Effector memory CD4-positive, alpha-beta T cell (primary cell): ENCODE data around the gene UNG.

ENCODE experiments used
- DNase-seq, 3 donors: peaks; one replicate each; pipeline ENCODE4 v3.0.0-alpha.2; 2020
- H3K27ac ChIP-seq: 2 replicates; pipeline ENCODE4 v1.7.0; 2013; ENCODE audit warnings: mild to moderate bottlenecking, low read length, moderate library complexity; ENCODE audit not compliant: insufficient read depth, poor library complexity, severe bottlenecking
- H3K27me3 ChIP-seq: replicated peaks from 2 replicates; pipeline ENCODE4 v1.7.0; 2013; ENCODE audit warnings: mild to moderate bottlenecking, low read length; ENCODE audit not compliant: insufficient read depth, control insufficient read depth, poor library complexity, severe bottlenecking
- H3K36me3 ChIP-seq: 2 replicates; pipeline ENCODE4 v1.7.0; 2013; ENCODE audit warnings: mild to moderate bottlenecking, low read length, moderate library complexity; ENCODE audit not compliant: control insufficient read depth, insufficient read depth
- H3K4me1 ChIP-seq: 2 replicates; pipeline ENCODE4 v1.7.0; 2013; ENCODE audit warnings: low read length, mild to moderate bottlenecking; ENCODE audit not compliant: control insufficient read depth, insufficient read depth, poor library complexity, severe bottlenecking
- H3K4me3 ChIP-seq: 2 replicates; pipeline ENCODE4 v1.7.0; 2013; ENCODE audit warnings: low read length, low read depth, mild to moderate bottlenecking; ENCODE audit not compliant: insufficient read depth, poor library complexity, severe bottlenecking
- H3K9me3 ChIP-seq: 2 replicates; pipeline ENCODE4 v1.7.0; 2013; ENCODE audit warnings: mild to moderate bottlenecking, low read length, moderate library complexity; ENCODE audit not compliant: control insufficient read depth

Gene UNG

DNA sequence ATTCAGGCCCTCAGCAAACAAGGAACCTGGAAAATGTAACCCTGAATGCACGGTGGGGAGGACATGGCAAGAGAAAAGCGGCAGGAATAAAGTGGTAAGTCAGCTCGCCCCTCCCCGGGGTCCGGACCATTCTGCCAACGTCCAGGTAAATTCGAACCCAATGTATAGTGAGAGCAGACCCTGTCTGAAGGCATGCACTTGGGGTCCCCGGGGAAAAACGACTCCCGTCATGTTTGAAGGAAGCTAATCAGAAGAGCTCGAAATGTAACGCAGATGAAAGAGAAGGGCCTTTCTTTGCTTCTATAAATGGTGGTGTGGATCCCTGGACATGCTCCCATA, 19.2 kb downstream of the UNG start:
- no peaks in the 10 kb centered on the region for H3K36me3 ChIP-seq
- H3K27me3 ChIP-seq = no peaks in the 10 kb centered on the region
- DNase-seq = no peak
- H3K9me3 ChIP-seq = no peaks in the 10 kb centered on the region
- no peak overlapping the region for H3K27ac ChIP-seq
- H3K4me1 ChIP-seq = no peaks in the 10 kb centered on the region
- H3K4me3 ChIP-seq = no peak overlapping the region

GRCh38 chr12:109120095-109120494, 22.7 kb downstream of the UNG start:
- DNase-seq = no peak
- Histone ChIP-seq H3K27ac (no peak overlapping the region), H3K36me3 (no peaks in the 10 kb centered on the region), H3K9me3 (no peaks in the 10 kb centered on the region), H3K4me3 (no peak overlapping the region), H3K4me1 (no peaks in the 10 kb centered on the region), H3K27me3 (no peaks in the 10 kb centered on the region)

- no peak for DNase-seq
- Histone ChIP-seq H3K4me3 (no peak overlapping the region), H3K27me3 (no peaks in the 10 kb centered on the region), H3K4me1 (no peaks in the 10 kb centered on the region), H3K36me3 (no peaks in the 10 kb centered on the region), H3K27ac (no peak overlapping the region), H3K9me3 (no peaks in the 10 kb centered on the region)
Observed at GRCh38 chr12:109120557-109120956, 23.2 kb downstream of the UNG start.

DNA sequence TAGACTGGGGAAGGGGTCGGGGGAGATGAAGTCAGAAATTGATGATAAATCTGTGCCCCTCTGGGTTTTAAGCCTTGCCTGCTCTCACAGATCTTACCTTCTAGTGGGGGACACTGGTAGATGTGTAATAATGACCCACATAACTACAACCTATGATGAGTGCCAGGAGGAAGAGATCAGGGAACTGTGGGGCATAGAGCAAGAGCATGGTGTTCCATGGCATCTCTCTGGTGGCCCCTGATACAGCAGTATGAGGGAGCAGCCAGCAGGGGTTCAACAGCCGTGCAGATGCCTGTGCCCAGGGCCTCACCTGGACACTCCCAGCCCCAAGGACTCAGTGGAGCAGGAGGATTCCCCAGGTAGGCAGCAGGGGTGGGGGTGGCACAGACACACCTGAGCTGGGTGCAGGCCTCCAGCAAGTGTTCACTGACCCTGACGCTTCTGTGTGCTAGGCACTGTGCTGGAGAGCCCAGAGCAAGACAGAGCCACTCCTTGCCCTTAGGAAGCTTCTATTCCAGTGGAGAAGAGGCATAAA, 24.0 kb downstream of the UNG start:
- Histone ChIP-seq H3K4me1 (no peaks in the 10 kb centered on the region), H3K9me3 (no peaks in the 10 kb centered on the region), H3K4me3 (no peak overlapping the region), H3K36me3 (no peaks in the 10 kb centered on the region), H3K27me3 (no peaks in the 10 kb centered on the region), H3K27ac (no peak overlapping the region)
- DNase-seq = no peak

- no peaks in the 10 kb centered on the region for H3K36me3 ChIP-seq
- DNase-seq = no peak
- H3K4me3 ChIP-seq = no peak overlapping the region
- H3K9me3 ChIP-seq = no peaks in the 10 kb centered on the region
- H3K27ac ChIP-seq = no peak overlapping the region
- H3K27me3 ChIP-seq = no peaks in the 10 kb centered on the region
- H3K4me1 ChIP-seq = no peaks in the 10 kb centered on the region
Observed at GRCh38 chr12:109124878-109125648, 27.7 kb downstream of the UNG start.

DNA sequence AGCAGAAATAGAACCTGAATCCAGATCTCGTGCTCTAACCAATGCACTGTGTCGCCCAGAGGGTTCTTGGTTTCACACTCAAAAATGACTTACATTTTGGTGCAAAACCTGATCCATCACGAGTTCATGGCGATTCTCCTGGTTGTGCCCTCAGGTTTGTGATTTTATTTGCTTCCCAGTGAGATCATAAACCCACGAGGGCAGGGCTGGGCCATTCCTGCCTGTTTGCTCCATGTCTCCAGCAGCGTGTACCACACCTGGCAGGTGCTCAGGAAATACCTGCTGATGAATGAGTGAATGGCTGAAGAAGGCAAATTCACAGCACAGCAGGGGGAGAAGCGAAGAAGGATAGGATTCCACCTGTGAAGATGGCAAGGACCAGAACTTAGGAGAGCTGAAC, 28.4 kb downstream of the UNG start:
- Histone ChIP-seq H3K27me3 (no peaks in the 10 kb centered on the region), H3K9me3 (no peaks in the 10 kb centered on the region), H3K36me3 (no peaks in the 10 kb centered on the region), H3K4me1 (no peaks in the 10 kb centered on the region), H3K4me3 (no peak overlapping the region), H3K27ac (no peak overlapping the region)
- DNase-seq = no peak

GRCh38 chr12:109126784-109127183, 29.4 kb downstream of the UNG start:
- no peaks in the 10 kb centered on the region for H3K36me3 ChIP-seq
- H3K9me3 ChIP-seq = no peaks in the 10 kb centered on the region
- no peaks in the 10 kb centered on the region for H3K27me3 ChIP-seq
- no peak overlapping the region for H3K27ac ChIP-seq
- H3K4me3 ChIP-seq = no peak overlapping the region
- DNase-seq = no peak
- H3K4me1 ChIP-seq = no peaks in the 10 kb centered on the region

- Histone ChIP-seq H3K27ac (no peak overlapping the region), H3K27me3 (no peaks in the 10 kb centered on the region), H3K36me3 (no peaks in the 10 kb centered on the region), H3K4me3 (no peak overlapping the region), H3K4me1 (no peaks in the 10 kb centered on the region), H3K9me3 (no peaks in the 10 kb centered on the region)
- DNase-seq = no peak
Observed at GRCh38 chr12:109127533-109128242, 30.3 kb downstream of the UNG start.

DNA sequence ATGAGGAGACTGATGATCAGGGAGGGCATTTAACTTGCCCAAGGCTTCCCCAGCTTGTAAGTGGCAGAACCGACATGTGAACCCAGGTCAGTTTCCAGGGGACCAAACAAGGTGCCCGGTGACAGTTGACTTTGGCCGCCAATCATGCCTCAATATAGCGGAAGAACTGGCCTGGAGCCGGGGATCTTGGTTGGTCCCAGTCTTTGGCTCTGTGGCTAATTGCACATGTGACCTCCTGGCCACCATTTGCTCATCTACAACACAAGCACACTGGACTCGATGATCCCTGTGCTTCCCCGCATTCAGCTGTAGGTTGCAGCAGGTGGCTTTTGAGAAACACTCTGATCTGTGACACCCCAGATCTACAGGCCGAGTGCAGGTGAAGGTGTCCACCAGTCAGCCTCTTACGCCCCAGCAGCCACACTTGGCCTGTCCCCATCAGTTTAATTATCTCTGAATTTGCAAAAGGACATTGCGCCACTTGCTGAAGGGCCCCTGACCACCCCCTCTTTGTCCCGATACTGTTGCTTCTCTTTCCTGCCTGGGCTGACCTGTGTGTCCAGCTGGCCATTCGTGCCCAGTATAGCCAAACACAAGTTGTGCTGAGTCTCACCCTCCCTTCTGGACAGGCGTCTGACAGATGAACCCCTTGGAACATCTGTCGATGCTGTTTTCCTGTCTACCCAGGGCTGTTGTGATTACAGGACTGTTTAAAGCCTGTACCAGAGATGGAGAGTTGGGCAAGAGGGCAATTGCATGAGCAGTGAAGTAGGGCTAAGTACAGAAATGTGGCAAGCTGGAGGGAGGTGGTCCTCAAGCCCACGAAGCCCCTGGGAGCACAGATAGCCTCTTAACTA, 33.1 kb downstream of the UNG start:
- no peak for DNase-seq
- Histone ChIP-seq H3K9me3 (no peaks in the 10 kb centered on the region), H3K27ac (no peak overlapping the region), H3K36me3 (no peaks in the 10 kb centered on the region), H3K27me3 (no peaks in the 10 kb centered on the region), H3K4me3 (no peak overlapping the region), H3K4me1 (no peaks in the 10 kb centered on the region)
